GM15510 (cell line): Measurements from ENCODE around the gene GXYLT1.

Source experiments
- POLR2A ChIP-seq: IDR thresholded peaks from 3 replicates; pipeline ENCODE4 v1.6.1; 2011; ENCODE audit warnings: borderline replicate concordance; ENCODE audit not compliant: insufficient read length; ENCODE audit errors: extremely low read depth

Gene GXYLT1

DNA sequence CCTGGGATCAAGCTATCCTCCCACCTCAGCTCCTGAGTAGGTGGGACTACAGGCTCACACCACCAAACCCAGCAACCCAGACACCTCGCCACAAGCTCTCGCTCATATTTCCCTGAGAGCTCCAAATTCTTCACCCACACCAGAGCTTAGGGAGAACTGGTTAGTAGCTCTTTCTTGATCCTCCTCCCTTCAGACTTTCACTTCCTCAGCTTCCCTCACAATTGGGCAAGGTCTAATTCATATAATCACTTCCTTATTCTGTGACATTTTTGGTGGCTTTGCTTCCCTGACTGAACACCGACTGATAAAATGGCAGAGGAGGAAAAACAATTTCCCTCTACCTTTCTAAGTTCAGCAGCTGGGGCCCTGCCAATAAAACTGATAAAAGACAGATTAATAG, 88.5 kb downstream of the GXYLT1 start:
- no peak for TF ChIP-seq POLR2A

GRCh38 chr12:42053456-42053855, 91.2 kb downstream of the GXYLT1 start:
- TF ChIP-seq POLR2A, result no peak

- no peak for TF ChIP-seq POLR2A
These were observed 105.1 kb downstream of the GXYLT1 start for GRCh38 chr12:42039577-42039976.

DNA sequence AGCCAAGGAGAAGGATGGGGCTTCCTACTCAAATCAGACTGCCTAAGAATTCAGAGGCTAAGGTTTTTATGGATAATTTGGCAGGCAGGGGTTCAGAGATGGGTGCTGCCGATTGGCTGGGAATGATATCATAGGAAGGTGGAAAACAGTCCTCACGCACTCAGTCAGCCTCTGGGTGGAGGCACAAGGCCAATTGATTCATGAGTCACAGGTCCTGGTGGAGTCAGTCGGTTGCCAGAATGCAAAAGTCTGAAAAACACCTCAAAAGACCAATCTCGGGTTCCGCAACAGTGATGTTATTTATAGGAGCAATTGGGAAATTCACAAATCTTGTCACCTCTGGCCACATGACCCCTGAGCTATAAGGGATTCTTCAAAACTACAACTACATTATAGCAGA, 105.5 kb downstream of the GXYLT1 start:
- TF ChIP-seq POLR2A, result no peak

- TF ChIP-seq POLR2A, result no peak
These were observed 112.7 kb downstream of the GXYLT1 start for GRCh38 chr12:42031847-42032564.
